ENCODE measurements around the gene HECW1. TPM values are rescaled to one million over a fixed set of nuclear protein-coding genes. Genes with fewer than 3 reads are reported as not detected.
A peak's percentile ranks its signal among the peaks of the same experiment; 100 is the strongest.
"Not testable (repeated sequence)": the region's sequence is repeated elsewhere in the genome, so short reads cannot be mapped to it uniquely, and the experiment has no call there.

HECW1 gene
- total RNA-seq, 2 experiments from 2014 or later, result not detected

GRCh38 chr7:43589133-43589478 lies 476.7 kb downstream of the HECW1 start:
- H3K4me3 Mint-ChIP-seq, result peak overlapping the region; percentile 40
- H3K27ac Mint-ChIP-seq, result peak overlapping the region; percentile 60
- H3K9me3 Mint-ChIP-seq (ENCODE audit: insufficient read depth), result no peaks in the 10 kb centered on the region
- peaks cover 53% of the 10 kb centered on the region for H3K36me3 Mint-ChIP-seq (ENCODE audit: low read depth)
- no peaks in the 10 kb centered on the region for H3K27me3 Mint-ChIP-seq (ENCODE audit: low read depth)
- peaks cover 66% of the 10 kb centered on the region for H3K4me1 Mint-ChIP-seq (ENCODE audit: low read depth)
- DNase-seq (no peak), ATAC-seq (no peak)
- POLR2A ChIA-PET, result interaction anchor here (8.1 kb wide), 1 partner anchor 61 kb away, joined by 142 read pairs; no protein-coding TSS in a partner anchor
- CTCF ChIA-PET, result interaction anchor here (0.9 to 9.4 kb wide), 5 partner anchors 28 to 111 kb away, joined by 3 to 160 read pairs (median 9); no protein-coding TSS in a partner anchor

GRCh38 chr7:43589728-43590127 lies 477.3 kb downstream of the HECW1 start:
- CTCF ChIA-PET, result interaction anchor here (1.3 to 3.5 kb wide), 4 partner anchors 7 to 111 kb away, joined by 3 to 31 read pairs (median 14); partner anchors contain the start of gene STK17A
- ATAC-seq (no peak), DNase-seq (no peak)
- peaks cover 72% of the 10 kb centered on the region for H3K4me1 Mint-ChIP-seq (ENCODE audit: low read depth)
- H3K27me3 Mint-ChIP-seq (ENCODE audit: low read depth), result no peaks in the 10 kb centered on the region
- peak overlapping the region; percentile 40 for H3K4me3 Mint-ChIP-seq
- H3K36me3 Mint-ChIP-seq (ENCODE audit: low read depth), result peaks cover 48% of the 10 kb centered on the region
- peak overlapping the region; percentile 60 for H3K27ac Mint-ChIP-seq
- no peaks in the 10 kb centered on the region for H3K9me3 Mint-ChIP-seq (ENCODE audit: insufficient read depth)
- POLR2A ChIA-PET, result interaction anchor here (1.8 to 8.1 kb wide), 2 partner anchors 59 to 60 kb away, joined by 15 to 142 read pairs; no protein-coding TSS in a partner anchor

- ATAC-seq (peak; percentile 29), DNase-seq (peak; percentile 56)
- no peaks in the 10 kb centered on the region for H3K9me3 Mint-ChIP-seq (ENCODE audit: insufficient read depth)
- peak overlapping the region; percentile 27 for H3K27ac Mint-ChIP-seq
- POLR2A ChIA-PET, result interaction anchor here (0.8 to 1.8 kb wide), 3 partner anchors 8 to 58 kb away, joined by 3 to 15 read pairs (median 5); partner anchors contain the start of gene STK17A
- CTCF ChIA-PET, result interaction anchor here (0.5 to 3.5 kb wide), 7 partner anchors 8 to 248 kb away, joined by 3 to 31 read pairs (median 3); partner anchors contain the start of gene STK17A
- H3K27me3 Mint-ChIP-seq (ENCODE audit: low read depth), result no peaks in the 10 kb centered on the region
- H3K4me3 Mint-ChIP-seq, result peak overlapping the region; percentile 28
- peaks cover 46% of the 10 kb centered on the region for H3K36me3 Mint-ChIP-seq (ENCODE audit: low read depth)
- peaks cover 79% of the 10 kb centered on the region for H3K4me1 Mint-ChIP-seq (ENCODE audit: low read depth)
Observed at GRCh38 chr7:43590862-43591557, 478.6 kb downstream of the HECW1 start.

GRCh38 chr7:43591558-43592180 lies 479.2 kb downstream of the HECW1 start:
- ATAC-seq (peak; percentile 18), DNase-seq (no peak)
- Mint-ChIP-seq H3K27ac (peak overlapping the region; percentile 21), H3K4me3 (peak overlapping the region; percentile 28), H3K27me3 (ENCODE audit: low read depth) (no peaks in the 10 kb centered on the region), H3K4me1 (ENCODE audit: low read depth) (peaks cover 75% of the 10 kb centered on the region), H3K36me3 (ENCODE audit: low read depth) (peaks cover 42% of the 10 kb centered on the region), H3K9me3 (ENCODE audit: insufficient read depth) (no peaks in the 10 kb centered on the region)
- ChIA-PET POLR2A (interaction anchor here (0.8 to 1.8 kb wide), 3 partner anchors 9 to 57 kb away, joined by 3 to 15 read pairs (median 5); partner anchors contain the start of gene STK17A), CTCF (interaction anchor here (1.2 to 3.5 kb wide), 4 partner anchors 9 to 248 kb away, joined by 3 to 31 read pairs (median 14); partner anchors contain the start of gene STK17A)

GRCh38 chr7:43592326-43592725 lies 479.9 kb downstream of the HECW1 start:
- DNase-seq, result no peak
- H3K4me3 Mint-ChIP-seq, result no peak overlapping the region
- CTCF ChIA-PET, result interaction anchor here (3.5 kb wide), 1 partner anchor 10 kb away, joined by 31 read pairs; the partner anchor contains the start of gene STK17A
- H3K27me3 Mint-ChIP-seq (ENCODE audit: low read depth), result no peaks in the 10 kb centered on the region
- ATAC-seq, result no peak
- H3K27ac Mint-ChIP-seq, result no peak overlapping the region
- H3K9me3 Mint-ChIP-seq (ENCODE audit: insufficient read depth), result no peaks in the 10 kb centered on the region
- peaks cover 43% of the 10 kb centered on the region for H3K36me3 Mint-ChIP-seq (ENCODE audit: low read depth)
- POLR2A ChIA-PET, result interaction anchor here (1.2 to 1.5 kb wide), 2 partner anchors 10 to 29 kb away, joined by 3 read pairs; partner anchors contain the start of gene STK17A
- H3K4me1 Mint-ChIP-seq (ENCODE audit: low read depth), result peaks cover 75% of the 10 kb centered on the region

- H3K4me1 Mint-ChIP-seq (ENCODE audit: low read depth), result peaks cover 73% of the 10 kb centered on the region
- H3K9me3 Mint-ChIP-seq (ENCODE audit: insufficient read depth), result no peaks in the 10 kb centered on the region
- ChIA-PET CTCF (interaction anchor here (3.5 kb wide), 1 partner anchor 10 kb away, joined by 31 read pairs; the partner anchor contains the start of gene STK17A), POLR2A (interaction anchor here (1.2 kb wide), 1 partner anchor 10 kb away, joined by 3 read pairs; the partner anchor contains the start of gene STK17A)
- no peak for DNase-seq
- peak overlapping the region; percentile 62 for H3K27ac Mint-ChIP-seq
- no peaks in the 10 kb centered on the region for H3K27me3 Mint-ChIP-seq (ENCODE audit: low read depth)
- no peak overlapping the region for H3K4me3 Mint-ChIP-seq
- H3K36me3 Mint-ChIP-seq (ENCODE audit: low read depth), result peaks cover 42% of the 10 kb centered on the region
- ATAC-seq, result no peak
Observed at GRCh38 chr7:43593010-43593409, 480.6 kb downstream of the HECW1 start.

GRCh38 chr7:43594020-43594419 lies 481.6 kb downstream of the HECW1 start:
- ChIA-PET POLR2A (interaction anchor here (1.4 to 2.3 kb wide), 2 partner anchors 11 to 54 kb away, joined by 3 to 10 read pairs; partner anchors contain the start of gene STK17A), CTCF (interaction anchor here (0.9 to 3.1 kb wide), 4 partner anchors 11 to 106 kb away, joined by 3 to 29 read pairs (median 6); partner anchors contain the start of gene STK17A)
- Mint-ChIP-seq H3K9me3 (ENCODE audit: insufficient read depth) (no peaks in the 10 kb centered on the region), H3K4me3 (peak overlapping the region; percentile 39), H3K27me3 (ENCODE audit: low read depth) (no peaks in the 10 kb centered on the region), H3K36me3 (ENCODE audit: low read depth) (peaks cover 43% of the 10 kb centered on the region), H3K27ac (peak overlapping the region; percentile 81), H3K4me1 (ENCODE audit: low read depth) (peaks cover 74% of the 10 kb centered on the region)
- ATAC-seq (peak; percentile 32), DNase-seq (no peak)

GRCh38 chr7:43596426-43596825 lies 484.0 kb downstream of the HECW1 start:
- not testable (repeated sequence) for DNase-seq; H3K27me3 Mint-ChIP-seq (ENCODE audit: low read depth); H3K4me3 Mint-ChIP-seq; H3K9me3 Mint-ChIP-seq (ENCODE audit: insufficient read depth); ATAC-seq; H3K27ac Mint-ChIP-seq
- POLR2A ChIA-PET, result interaction anchor here (1.0 kb wide), 1 partner anchor 14 kb away, joined by 5 read pairs; the partner anchor contains the start of gene STK17A
- CTCF ChIA-PET, result interaction anchor here (3.1 kb wide), 1 partner anchor 14 kb away, joined by 29 read pairs; the partner anchor contains the start of gene STK17A
- H3K4me1 Mint-ChIP-seq (ENCODE audit: low read depth), result peaks cover 65% of the 10 kb centered on the region
- peaks cover 49% of the 10 kb centered on the region for H3K36me3 Mint-ChIP-seq (ENCODE audit: low read depth)

- Mint-ChIP-seq H3K4me3 (no peak overlapping the region), H3K36me3 (ENCODE audit: low read depth) (peaks cover 42% of the 10 kb centered on the region), H3K9me3 (ENCODE audit: insufficient read depth) (no peaks in the 10 kb centered on the region), H3K27ac (no peak overlapping the region), H3K27me3 (ENCODE audit: low read depth) (no peaks in the 10 kb centered on the region), H3K4me1 (ENCODE audit: low read depth) (peaks cover 41% of the 10 kb centered on the region)
- POLR2A ChIA-PET, result interaction anchor here (0.7 to 1.3 kb wide), 2 partner anchors 17 to 129 kb away, joined by 4 to 5 read pairs; partner anchors contain the start of genes COA1 and STK17A
- CTCF ChIA-PET, result interaction anchor here (3.1 kb wide), 1 partner anchor 17 kb away, joined by 11 read pairs; the partner anchor contains the start of gene STK17A
- DNase-seq (no peak), ATAC-seq (no peak)
Observed at GRCh38 chr7:43600056-43600455, 487.6 kb downstream of the HECW1 start.

- no peaks in the 10 kb centered on the region for H3K27me3 Mint-ChIP-seq (ENCODE audit: low read depth)
- POLR2A ChIA-PET, result interaction anchor here (0.8 kb wide), 1 partner anchor 18 kb away, joined by 3 read pairs; no protein-coding TSS in a partner anchor
- H3K27ac Mint-ChIP-seq, result no peak overlapping the region
- no peak overlapping the region for H3K4me3 Mint-ChIP-seq
- peaks cover 44% of the 10 kb centered on the region for H3K36me3 Mint-ChIP-seq (ENCODE audit: low read depth)
- DNase-seq (no peak), ATAC-seq (no peak)
- CTCF ChIA-PET, result interaction anchor here (0.8 to 2.5 kb wide), 6 partner anchors 11 to 98 kb away, joined by 3 to 14 read pairs (median 4); partner anchors contain the start of gene STK17A
- H3K9me3 Mint-ChIP-seq (ENCODE audit: insufficient read depth), result no peaks in the 10 kb centered on the region
- H3K4me1 Mint-ChIP-seq (ENCODE audit: low read depth), result peaks cover 43% of the 10 kb centered on the region
Observed at GRCh38 chr7:43602256-43602655, 489.8 kb downstream of the HECW1 start.

- POLR2A ChIA-PET, result interaction anchor here (1.6 kb wide), 1 partner anchor 22 kb away, joined by 6 read pairs; the partner anchor contains the start of gene STK17A
- Mint-ChIP-seq H3K4me3 (no peak overlapping the region), H3K36me3 (ENCODE audit: low read depth) (peaks cover 46% of the 10 kb centered on the region), H3K27ac (no peak overlapping the region), H3K4me1 (ENCODE audit: low read depth) (peaks cover 39% of the 10 kb centered on the region), H3K27me3 (ENCODE audit: low read depth) (no peaks in the 10 kb centered on the region), H3K9me3 (ENCODE audit: insufficient read depth) (no peaks in the 10 kb centered on the region)
- CTCF ChIA-PET, result interaction anchor here (0.6 to 3.7 kb wide), 5 partner anchors 10 to 95 kb away, joined by 3 to 30 read pairs (median 5); partner anchors contain the start of gene STK17A
- DNase-seq (no peak), ATAC-seq (no peak)
Observed at GRCh38 chr7:43604251-43604650, 491.8 kb downstream of the HECW1 start.

Measured in activated CD8-positive, alpha-beta T cell treated with anti-CD3 and anti-CD28 coated beads, Interleukin-2, amount 10 ng/mL, durations not matched to agents 7 days and 5 days (primary cell).